Non-pigmented ciliary epithelial cell (primary cell): Measurements from ENCODE around the gene ZSWIM2.
"Not testable (repeated sequence)": the region's sequence is repeated elsewhere in the genome, so short reads cannot be mapped to it uniquely, and the experiment has no call there.

Experiments
- DNase-seq: peaks from one replicate; pipeline ENCODE4 v3.0.0-alpha.2; 2010; ENCODE audit warnings: low read depth

ZSWIM2 gene

DNA sequence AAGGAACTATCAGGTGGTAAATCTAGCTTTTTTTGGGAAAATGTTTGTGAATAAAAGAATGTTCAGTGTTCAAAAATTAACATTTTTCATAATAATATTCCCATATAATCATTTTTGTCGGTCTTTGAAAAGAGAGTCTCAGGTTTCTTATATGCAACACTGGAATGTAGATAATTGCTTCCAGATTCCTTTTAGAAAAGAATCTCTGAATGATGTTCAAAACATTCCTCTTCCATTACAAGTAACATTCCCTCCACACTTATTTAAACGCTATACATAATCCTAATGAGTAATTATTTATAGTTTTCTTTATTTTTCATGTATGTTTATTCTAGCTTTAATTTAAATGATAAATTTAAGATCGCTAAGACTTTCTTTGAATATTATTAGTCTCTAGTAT, 7.0 kb downstream of the ZSWIM2 start:
- DNase-seq = peak; percentile 42

DNA sequence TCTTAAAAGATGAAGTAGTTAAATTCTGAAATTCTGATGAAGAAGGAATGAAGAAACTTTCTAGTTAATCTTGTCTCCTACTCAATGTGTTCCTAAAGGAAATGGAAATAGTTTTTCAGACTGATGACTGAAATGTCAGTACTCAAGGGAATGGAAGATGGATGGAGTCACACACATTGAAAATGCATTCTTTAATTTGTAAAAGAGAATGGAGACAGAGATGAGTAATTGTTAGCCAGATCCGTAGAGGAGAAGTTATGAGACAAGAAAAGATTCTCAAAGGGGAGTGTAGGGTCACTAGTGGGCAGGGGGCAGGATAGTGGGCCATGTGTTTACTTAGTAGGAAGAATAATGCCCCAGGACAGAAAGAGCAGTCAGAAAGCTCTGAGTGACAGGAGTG, 13.3 kb downstream of the ZSWIM2 start:
- DNase-seq = no peak

DNA sequence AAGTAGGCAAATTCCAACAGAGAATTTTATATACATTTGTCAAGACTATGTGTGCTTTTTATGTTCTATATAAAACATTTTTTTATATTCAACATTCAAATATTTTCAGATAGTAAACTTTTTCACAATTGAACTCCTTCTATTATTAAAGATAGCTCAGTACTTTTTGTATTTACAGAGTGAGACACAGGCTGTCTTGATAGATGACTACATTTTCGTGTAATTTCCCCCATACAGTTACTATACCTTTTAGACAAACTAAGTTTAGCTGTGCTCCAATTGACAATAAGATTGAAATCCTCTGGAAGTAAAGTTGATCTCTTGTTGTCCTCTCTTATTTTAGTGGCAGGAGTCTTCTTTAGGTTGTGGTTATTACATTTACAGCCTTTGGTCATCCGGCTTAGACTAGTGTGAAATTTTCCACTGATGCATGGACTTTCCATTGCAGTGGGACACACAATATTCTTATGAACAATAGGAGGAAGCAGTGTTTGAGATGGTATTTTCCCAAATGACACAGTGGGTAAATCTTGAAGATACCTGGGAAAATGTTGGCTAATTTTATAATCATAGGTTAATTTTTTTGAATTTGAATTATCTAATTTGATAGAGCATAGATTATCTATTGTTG, 21.0 kb downstream of the ZSWIM2 start:
- DNase-seq = no peak

DNA sequence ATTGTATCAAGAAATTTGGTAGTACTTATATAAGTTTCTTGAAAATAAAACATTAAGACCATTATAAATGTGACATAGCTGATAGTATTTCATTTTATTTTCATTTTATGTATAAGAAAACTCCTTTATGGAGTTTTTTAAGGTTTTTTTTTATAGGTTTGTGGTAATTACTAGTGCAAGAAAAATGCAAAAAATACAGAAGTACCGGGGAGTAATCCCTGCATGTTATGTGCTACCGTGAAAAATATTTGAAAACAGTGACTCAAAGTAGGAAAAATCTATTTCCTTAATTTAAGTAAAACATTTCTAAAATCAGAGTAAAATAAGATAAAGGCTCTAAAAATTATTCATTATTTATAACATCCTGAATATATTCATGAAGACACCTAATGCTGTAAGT, 21.6 kb downstream of the ZSWIM2 start:
- no peak for DNase-seq

DNA sequence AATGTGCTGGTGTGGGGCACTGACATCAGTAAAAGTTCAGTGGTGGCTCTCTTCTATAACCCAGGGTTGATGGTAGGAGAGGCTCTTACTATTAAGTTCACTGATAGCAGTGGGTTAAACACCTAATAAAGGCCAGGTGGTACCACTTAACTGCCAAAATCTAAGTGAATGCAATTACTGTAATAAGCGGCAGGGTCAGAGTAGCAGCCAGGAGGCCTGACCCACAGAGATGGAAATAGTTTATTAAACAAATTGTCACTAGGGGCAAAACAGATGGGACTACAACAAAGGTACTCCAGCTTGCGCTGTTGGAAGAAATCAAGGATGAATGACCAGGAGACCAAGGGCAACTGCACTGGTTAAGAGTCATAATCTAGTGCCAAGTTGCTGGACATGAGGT, 26.6 kb downstream of the ZSWIM2 start:
- no peak for DNase-seq

DNA sequence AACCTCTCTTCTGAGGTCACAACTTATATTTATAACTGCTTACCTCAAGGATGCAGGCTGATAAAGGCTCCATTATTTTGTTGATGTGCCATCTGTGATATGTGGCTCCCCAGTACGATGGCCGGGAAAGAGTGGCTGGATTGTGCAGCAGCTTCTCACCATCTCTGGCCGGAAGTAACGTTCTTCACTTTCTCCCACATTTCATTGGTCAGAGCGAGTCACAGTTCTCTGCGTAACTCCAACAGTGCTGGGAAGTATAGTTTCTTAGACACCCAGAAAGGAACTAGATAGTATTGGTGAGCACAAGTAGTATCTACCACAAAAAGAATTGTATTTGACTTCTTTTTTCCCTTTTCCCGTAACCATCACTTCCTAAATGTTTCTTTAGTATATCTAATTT, 28.7 kb downstream of the ZSWIM2 start:
- no peak for DNase-seq

DNA sequence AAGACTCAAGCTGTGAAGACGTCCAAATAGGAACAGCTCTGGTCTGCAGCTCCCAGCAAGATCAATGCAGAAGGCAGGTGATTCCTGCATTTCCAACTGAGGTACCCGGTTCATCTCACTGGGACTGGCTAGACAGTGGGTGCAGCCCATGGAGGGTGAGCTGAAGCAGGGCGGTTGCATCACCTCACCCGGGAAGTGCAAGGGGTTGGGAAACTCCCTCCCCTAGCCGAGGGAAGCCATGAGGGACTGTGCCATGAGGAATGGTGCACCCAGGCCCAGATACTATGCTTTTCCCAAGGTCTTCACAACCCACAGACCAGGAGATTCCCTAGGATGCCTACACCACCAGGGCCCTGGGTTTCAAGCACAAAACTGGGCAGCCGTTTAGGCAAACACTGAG, 37.2 kb downstream of the ZSWIM2 start:
- DNase-seq = not testable (repeated sequence)

DNA sequence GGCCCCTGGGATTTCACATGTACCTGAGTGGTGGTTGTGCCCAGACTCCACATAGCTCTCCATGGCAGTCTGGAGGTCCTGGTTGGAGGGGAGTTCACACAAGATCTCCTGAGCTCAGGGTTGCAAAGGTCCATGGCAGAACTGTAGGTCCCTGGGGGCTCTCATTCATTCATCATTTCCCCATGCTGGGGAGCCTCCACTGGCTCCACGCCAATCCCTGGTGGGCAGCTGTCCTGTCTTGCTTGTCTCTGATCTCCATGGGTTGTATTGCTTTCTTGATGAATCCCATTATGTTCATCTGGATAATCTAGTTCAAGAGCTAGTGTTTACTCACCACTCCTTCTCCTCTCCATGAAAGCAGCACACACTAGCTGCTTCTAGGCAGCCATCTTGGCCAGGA, 42.4 kb downstream of the ZSWIM2 start:
- no peak for DNase-seq

DNA sequence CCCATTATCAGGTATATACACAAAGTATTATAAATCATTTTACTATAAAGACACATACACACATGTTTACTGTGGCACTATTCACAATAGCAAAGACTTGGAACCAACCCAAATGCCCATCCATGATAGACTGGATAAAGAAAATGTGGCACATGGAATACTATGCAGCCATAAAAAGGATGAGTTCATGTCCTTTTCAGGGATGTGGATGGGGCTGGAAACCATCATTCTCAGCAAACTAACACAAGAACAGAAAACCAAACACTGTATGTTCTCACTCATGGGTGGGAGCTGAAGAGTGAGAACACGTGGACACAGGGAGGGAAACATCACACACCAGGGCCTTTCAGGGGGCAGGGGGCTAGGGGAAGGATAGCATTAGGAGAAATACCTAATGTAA, 50.4 kb downstream of the ZSWIM2 start:
- DNase-seq = not testable (repeated sequence)

DNA sequence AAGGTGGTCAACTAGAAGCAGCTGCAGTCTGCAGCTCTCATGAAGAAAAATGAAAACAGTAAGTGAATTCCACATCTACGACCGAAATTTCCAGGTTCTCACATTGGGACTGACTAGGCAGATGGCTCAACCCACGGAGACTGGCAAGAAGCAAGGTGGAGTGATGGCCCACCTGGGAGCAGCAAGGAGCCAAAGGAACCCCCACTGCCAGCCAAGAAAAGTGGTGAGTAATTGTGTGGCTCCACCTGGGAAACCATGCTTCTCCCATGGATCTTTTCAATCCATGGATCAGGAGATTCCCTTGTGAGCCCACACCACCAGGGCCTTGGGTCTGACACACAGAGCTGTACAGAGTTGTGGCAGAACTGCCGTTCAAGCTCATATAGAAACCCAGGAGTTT, 64.0 kb downstream of the ZSWIM2 start:
- DNase-seq = no peak

DNA sequence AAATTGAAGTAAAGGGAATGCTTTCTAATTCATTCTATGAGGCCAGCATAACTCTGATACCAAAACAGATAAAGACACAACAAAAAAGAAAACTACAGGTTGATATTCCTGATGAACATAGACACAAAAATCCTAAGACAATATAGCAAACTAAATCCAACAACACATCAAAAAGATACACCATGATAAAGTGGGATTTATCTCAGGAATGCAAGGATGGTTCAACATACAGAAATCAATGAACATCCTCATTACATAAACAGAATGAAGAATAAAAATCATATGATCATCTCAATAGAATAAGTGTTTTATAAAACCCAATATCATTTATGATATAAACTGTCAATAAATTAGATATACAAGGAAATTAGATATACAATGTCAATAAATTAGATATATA, 65.7 kb downstream of the ZSWIM2 start:
- DNase-seq = no peak

DNA sequence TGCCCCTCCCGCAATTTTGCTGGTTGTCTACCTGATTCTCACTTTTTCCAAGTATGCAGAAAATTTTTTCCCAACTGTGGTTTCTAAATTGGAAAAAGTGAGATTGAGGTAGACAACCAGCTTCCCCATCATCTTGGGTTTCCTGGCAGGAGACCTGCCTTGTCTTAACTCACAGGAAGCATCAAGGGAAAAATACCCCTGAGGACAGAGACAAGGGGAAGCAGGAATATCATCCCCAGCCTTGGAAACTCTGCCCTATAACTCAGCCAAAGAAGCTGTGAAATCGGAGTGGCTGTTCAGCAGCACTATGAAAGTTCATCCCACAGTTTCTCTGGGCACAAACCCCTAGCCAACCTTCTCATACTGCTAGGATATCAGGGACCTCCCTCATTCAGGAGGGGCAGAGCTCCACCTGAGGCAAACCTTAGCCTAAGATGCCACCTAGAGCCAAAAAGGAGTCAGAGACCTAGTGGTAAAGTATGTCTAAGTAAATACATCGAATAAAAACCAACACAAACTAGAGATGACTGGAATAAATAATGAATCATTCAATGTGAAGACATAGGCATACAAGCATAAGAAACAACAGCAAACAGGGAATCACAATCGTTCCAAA, 68.2 kb downstream of the ZSWIM2 start:
- no peak for DNase-seq
